Measurements from ENCODE around the gene GRM5.
A peak's percentile ranks its signal among the peaks of the same experiment; 100 is the strongest.

The GRM5 gene

GRCh38 chr11:88455974-88456373 lies 609.8 kb downstream of the GRM5 start:
- no peak for TF ChIP-seq CTCF (conservative IDR thresholded peaks at IDR 0.05; ENCODE audit: low read depth, low read length)
- no peak for DNase-seq (ENCODE audit: low read depth)
- no peak overlapping the region for H3K4me3 ChIP-seq (ENCODE audit: low read depth, low read length)

GRCh38 chr11:88454881-88455280 lies 610.9 kb downstream of the GRM5 start:
- no peak for TF ChIP-seq CTCF (conservative IDR thresholded peaks at IDR 0.05; ENCODE audit: low read depth, low read length)
- H3K4me3 ChIP-seq (ENCODE audit: low read depth, low read length), result no peak overlapping the region
- peak; percentile 19 for DNase-seq (ENCODE audit: low read depth)

Data from choroid plexus epithelial cell (primary cell).